Ishikawa (cell line): ENCODE results near the gene PSD2.

Source experiments
- CEBPB ChIP-seq: IDR thresholded peaks from 2 replicates; pipeline ENCODE4 v1.6.1; 2012
- CREB1 ChIP-seq: IDR thresholded peaks from 2 replicates; pipeline ENCODE4 v1.6.1; 2012; ENCODE audit warnings: low read depth
- EGR1 ChIP-seq: IDR thresholded peaks from 2 replicates; pipeline ENCODE4 v1.6.1; 2012
- EP300 ChIP-seq: IDR thresholded peaks from 2 replicates; pipeline ENCODE4 v1.6.1; 2012; ENCODE audit warnings: borderline replicate concordance
- FOXM1 ChIP-seq: IDR thresholded peaks from 2 replicates; pipeline ENCODE4 v1.6.1; 2012; ENCODE audit warnings: low read depth, borderline replicate concordance
- NFIC ChIP-seq: IDR thresholded peaks from 2 replicates; pipeline ENCODE4 v1.6.1; 2012
- RAD21 ChIP-seq: IDR thresholded peaks from 2 replicates; pipeline ENCODE4 v1.6.1; 2012; ENCODE audit warnings: low read depth
- TAF1 ChIP-seq: IDR thresholded peaks from 2 replicates; pipeline ENCODE4 v1.6.1; 2012; ENCODE audit warnings: low read depth, mild to moderate bottlenecking
- TCF12 ChIP-seq: IDR thresholded peaks from 2 replicates; pipeline ENCODE4 v1.6.1; 2012; ENCODE audit warnings: low read depth
- TEAD4 ChIP-seq: IDR thresholded peaks from 2 replicates; pipeline ENCODE4 v1.6.1; 2012
- YY1 ChIP-seq: IDR thresholded peaks from 2 replicates; pipeline ENCODE4 v1.6.1; 2012; ENCODE audit warnings: low read depth
- ZBTB7A ChIP-seq: IDR thresholded peaks from 2 replicates; pipeline ENCODE4 v1.6.1; 2012; ENCODE audit warnings: low read depth
- TF ChIP-seq, protein P1 (sequence below): IDR thresholded peaks from 2 replicates; pipeline ENCODE4 v1.6.1; 2012
- TF ChIP-seq, protein P2 (sequence below): IDR thresholded peaks from 2 replicates; pipeline ENCODE4 v1.6.1; 2012; ENCODE audit warnings: low read depth, mild to moderate bottlenecking
- TF ChIP-seq, protein P3 (sequence below): IDR thresholded peaks from 2 replicates; pipeline ENCODE4 v1.6.1; 2012

Gene PSD2

DNA sequence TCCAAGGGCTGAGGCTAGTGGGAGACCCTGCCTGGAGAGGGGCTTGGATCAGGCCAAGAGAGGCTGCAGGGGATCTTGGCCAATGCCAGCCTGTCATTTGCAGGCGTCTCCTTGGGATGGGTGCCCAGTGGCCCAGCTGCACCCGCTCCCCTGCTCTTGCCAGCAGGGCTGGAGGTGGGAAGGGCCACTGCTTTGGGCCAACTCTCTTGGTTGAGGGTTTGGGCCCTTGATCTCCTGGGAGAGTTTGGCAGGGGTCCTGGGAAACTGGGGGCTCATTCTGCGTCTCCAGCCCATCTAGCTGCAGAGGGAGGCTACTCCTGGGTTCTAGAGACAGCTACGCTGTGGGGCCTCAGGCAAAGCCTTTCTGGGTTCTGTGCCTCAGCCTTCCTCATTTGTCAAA lies 10.5 kb downstream of the PSD2 start:
- TF ChIP-seq FOXM1 (no peak), ZBTB7A (no peak), RAD21 (no peak), EP300 (no peak), CEBPB (no peak)
- TF ChIP-seq, protein P1, sequence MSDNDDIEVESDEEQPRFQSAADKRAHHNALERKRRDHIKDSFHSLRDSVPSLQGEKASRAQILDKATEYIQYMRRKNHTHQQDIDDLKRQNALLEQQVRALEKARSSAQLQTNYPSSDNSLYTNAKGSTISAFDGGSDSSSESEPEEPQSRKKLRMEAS = no peak
- TF ChIP-seq, protein P2, sequence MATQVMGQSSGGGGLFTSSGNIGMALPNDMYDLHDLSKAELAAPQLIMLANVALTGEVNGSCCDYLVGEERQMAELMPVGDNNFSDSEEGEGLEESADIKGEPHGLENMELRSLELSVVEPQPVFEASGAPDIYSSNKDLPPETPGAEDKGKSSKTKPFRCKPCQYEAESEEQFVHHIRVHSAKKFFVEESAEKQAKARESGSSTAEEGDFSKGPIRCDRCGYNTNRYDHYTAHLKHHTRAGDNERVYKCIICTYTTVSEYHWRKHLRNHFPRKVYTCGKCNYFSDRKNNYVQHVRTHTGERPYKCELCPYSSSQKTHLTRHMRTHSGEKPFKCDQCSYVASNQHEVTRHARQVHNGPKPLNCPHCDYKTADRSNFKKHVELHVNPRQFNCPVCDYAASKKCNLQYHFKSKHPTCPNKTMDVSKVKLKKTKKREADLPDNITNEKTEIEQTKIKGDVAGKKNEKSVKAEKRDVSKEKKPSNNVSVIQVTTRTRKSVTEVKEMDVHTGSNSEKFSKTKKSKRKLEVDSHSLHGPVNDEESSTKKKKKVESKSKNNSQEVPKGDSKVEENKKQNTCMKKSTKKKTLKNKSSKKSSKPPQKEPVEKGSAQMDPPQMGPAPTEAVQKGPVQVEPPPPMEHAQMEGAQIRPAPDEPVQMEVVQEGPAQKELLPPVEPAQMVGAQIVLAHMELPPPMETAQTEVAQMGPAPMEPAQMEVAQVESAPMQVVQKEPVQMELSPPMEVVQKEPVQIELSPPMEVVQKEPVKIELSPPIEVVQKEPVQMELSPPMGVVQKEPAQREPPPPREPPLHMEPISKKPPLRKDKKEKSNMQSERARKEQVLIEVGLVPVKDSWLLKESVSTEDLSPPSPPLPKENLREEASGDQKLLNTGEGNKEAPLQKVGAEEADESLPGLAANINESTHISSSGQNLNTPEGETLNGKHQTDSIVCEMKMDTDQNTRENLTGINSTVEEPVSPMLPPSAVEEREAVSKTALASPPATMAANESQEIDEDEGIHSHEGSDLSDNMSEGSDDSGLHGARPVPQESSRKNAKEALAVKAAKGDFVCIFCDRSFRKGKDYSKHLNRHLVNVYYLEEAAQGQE = no peak
- TF ChIP-seq, protein P3, sequence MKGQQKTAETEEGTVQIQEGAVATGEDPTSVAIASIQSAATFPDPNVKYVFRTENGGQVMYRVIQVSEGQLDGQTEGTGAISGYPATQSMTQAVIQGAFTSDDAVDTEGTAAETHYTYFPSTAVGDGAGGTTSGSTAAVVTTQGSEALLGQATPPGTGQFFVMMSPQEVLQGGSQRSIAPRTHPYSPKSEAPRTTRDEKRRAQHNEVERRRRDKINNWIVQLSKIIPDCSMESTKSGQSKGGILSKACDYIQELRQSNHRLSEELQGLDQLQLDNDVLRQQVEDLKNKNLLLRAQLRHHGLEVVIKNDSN = no peak

DNA sequence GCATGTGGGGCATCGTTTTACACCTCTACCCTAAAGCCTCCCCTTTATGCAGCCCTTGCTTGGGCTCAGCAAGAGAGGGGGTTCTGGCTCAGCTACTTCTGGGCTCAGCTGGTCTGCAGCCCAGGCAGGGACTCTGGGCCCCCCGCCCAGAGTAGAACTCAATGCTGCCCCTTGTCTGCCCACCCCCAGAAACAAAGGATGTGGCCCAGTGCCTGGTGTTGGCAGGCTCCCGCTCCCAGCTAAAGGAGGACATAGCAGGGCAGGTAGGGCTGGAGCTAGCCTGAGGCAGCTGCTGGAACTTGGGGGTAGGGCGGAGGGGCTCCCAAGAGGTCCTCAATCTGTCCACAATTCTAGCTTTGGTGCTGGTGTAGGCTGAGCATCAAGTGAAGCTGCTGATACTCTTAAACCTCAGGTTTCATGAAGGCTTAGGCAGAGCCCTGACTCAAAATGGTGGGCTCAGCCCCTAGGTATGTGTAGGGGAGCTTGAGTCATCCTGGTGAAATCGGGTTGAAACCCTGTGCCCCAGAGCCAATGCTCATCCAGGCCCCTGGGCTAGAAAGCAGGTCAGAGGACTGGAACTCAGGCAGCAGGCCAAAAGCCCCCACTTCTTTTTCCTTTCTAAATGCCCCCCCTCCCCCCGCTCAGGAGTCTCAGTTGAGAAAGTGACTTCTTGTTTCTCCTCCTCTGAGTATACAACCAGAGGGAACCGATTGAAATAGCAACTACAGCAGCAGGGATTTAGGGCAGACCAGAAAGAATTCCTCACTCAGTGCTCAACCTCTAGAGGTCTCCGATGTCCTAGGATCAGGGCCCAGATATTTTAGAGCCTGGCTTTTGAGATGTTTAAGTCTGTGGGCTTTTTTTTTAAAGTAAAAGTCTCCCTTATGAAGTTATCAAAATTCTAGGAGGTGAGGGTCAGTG lies 11.4 kb downstream of the PSD2 start:
- TF ChIP-seq RAD21 (no peak), TCF12 (no peak), EP300 (no peak), CREB1 (no peak), NFIC (no peak)
- TF ChIP-seq, protein P2 = no peak
- TF ChIP-seq, protein P3 = no peak

DNA sequence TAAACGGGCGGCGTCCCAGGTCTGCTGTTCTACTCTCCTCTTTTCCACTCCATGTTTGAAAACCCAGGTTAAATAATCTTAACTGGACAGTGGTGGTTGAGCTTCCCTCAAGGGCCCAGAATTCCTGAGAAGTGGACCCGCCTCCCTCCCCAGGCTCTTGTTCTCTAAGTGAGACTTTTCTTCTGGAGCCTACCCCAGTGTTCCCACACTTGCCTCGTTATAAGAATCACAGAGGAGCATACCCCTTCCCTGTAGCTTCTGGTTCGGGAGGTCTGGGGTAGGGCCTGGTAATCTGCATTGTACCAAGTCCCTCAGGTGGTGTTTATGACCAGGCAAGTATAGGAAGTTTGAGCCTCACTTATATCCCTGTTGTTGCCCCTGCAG lies 12.0 kb downstream of the PSD2 start:
- TF ChIP-seq RAD21 (no peak), TEAD4 (no peak), EGR1 (no peak), TAF1 (no peak), YY1 (no peak), EP300 (no peak), CEBPB (no peak), TCF12 (no peak), ZBTB7A (no peak), FOXM1 (no peak), NFIC (no peak), CREB1 (no peak)
- TF ChIP-seq, protein P1 = no peak
- TF ChIP-seq, protein P3 = no peak
- TF ChIP-seq, protein P2 = no peak

DNA sequence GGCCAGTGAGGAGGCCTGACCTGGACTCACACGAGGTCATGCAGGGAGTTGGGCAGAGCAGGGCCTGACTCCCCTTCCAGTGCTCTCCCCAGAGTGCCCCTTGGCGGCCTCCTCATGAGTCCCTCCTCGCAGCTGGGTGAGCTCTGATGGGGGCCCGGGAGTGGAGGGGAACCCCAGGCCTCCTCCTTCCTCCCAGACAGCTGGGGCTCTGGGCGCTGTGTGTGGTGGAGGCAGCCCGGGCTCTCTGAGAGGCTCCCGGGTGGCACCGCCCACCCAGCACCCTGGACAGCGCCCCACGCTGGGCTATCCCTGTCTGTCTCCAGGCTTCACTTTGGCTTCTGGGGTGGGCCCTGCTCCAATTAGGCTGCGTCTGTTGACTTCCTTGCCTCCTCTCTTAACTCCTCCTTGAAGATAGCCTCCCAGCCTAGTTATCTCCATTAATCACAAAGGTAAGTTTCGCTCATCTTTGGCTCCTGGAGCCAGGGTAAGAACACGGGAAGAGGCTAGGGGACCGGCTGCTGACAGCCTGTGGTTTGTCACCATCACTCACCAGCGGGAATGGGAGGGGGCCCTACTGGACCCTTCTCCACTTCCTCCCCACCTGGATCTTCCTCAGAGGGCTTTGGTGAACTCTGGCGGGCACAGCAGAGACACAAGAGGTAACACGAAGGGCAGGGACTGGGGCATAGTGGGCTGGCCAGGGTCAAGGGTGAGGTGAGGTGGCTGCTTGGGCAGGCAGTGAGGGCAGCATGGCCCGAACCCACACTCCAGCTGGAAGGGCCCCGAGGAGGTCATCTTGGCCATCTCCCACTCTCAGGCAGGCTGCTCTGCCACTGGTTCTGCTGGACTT lies 13.1 kb downstream of the PSD2 start:
- TF ChIP-seq, protein P2 = peak; percentile 98
- no peak for TF ChIP-seq ZBTB7A
